Karpas-422 (cell line): ENCODE measurements around the gene TMEM145. TPM values are rescaled to one million over a fixed set of nuclear protein-coding genes. Genes with fewer than 3 reads are reported as not detected.

Experiments
- DNase-seq: peaks from one replicate; pipeline ENCODE4 v3.0.0-alpha.2; 2015
- H2AFZ ChIP-seq: fragments of 200-600 bp; sonication (generic); 2 replicates; pipeline ENCODE4 v1.6.1; 2014; ENCODE audit warnings: antibody characterized with exemption, low read length, mixed read lengths
- H3K27ac ChIP-seq: fragments of 200-600 bp; sonication (generic); 2 replicates; pipeline ENCODE4 v1.5.1; 2014; ENCODE audit warnings: mild to moderate bottlenecking, low read length, moderate library complexity
- H3K27me3 ChIP-seq: fragments of 200-600 bp; sonication (generic); 2 replicates; pipeline ENCODE4 v1.6.1; 2014; ENCODE audit warnings: low read length, mixed read lengths
- H3K36me3 ChIP-seq: fragments of 200-600 bp; sonication (generic); 2 replicates; pipeline ENCODE4 v1.6.1; 2014; ENCODE audit warnings: low read length, mixed read lengths; ENCODE audit not compliant: insufficient read depth
- H3K4me1 ChIP-seq: fragments of 200-600 bp; sonication (generic); 2 replicates; pipeline ENCODE4 v1.6.1; 2014; ENCODE audit warnings: mild to moderate bottlenecking, low read length, mixed read lengths
- H3K4me2 ChIP-seq: fragments of 200-600 bp; sonication (generic); 2 replicates; pipeline ENCODE4 v1.6.1; 2014; ENCODE audit warnings: low read length, low read depth, mild to moderate bottlenecking; ENCODE audit not compliant: poor library complexity, severe bottlenecking
- H3K4me3 ChIP-seq: fragments of 200-600 bp; sonication (generic); 2 replicates; pipeline ENCODE4 v1.5.1; 2014; ENCODE audit warnings: mild to moderate bottlenecking, antibody characterized with exemption, low read length, mixed read lengths
- H3K79me2 ChIP-seq: fragments of 200-600 bp; sonication (generic); 2 replicates; pipeline ENCODE4 v1.6.1; 2014; ENCODE audit warnings: mild to moderate bottlenecking, low read length, mixed read lengths
- H3K9ac ChIP-seq: fragments of 200-600 bp; sonication (generic); 2 replicates; pipeline ENCODE4 v1.6.0; 2014; ENCODE audit warnings: low read length
- H3K9me2 ChIP-seq: fragments of 200-600 bp; sonication (generic), shearing (Covaris generic); replicated peaks from 2 replicates; pipeline ENCODE4 v1.6.0; 2014; ENCODE audit warnings: mild to moderate bottlenecking, low read length, moderate library complexity; ENCODE audit not compliant: insufficient read depth
- H3K9me3 ChIP-seq: fragments of 300-700, 200-600 bp; sonication (generic); 2 replicates; pipeline ENCODE4 v1.6.1; 2014; ENCODE audit warnings: low read length, mixed read lengths
- H4K20me1 ChIP-seq: fragments of 200-600 bp; sonication (generic); 2 replicates; pipeline ENCODE4 v1.6.1; 2014; ENCODE audit warnings: mild to moderate bottlenecking, antibody characterized with exemption, low read length, low read depth; ENCODE audit not compliant: insufficient read depth
- total RNA-seq: library from RNA; depleted of rRNA; stranded (reverse); fragments of >200 nt; shearing (Covaris generic); gene quantifications from 2 replicates; pipeline ENCODE4 v1.2.3, GENCODE V29; 2014; ENCODE audit warnings: low replicate concordance

TMEM145 gene
- total RNA-seq, 1 experiment from 2014 or later = 18.7 TPM

DNA sequence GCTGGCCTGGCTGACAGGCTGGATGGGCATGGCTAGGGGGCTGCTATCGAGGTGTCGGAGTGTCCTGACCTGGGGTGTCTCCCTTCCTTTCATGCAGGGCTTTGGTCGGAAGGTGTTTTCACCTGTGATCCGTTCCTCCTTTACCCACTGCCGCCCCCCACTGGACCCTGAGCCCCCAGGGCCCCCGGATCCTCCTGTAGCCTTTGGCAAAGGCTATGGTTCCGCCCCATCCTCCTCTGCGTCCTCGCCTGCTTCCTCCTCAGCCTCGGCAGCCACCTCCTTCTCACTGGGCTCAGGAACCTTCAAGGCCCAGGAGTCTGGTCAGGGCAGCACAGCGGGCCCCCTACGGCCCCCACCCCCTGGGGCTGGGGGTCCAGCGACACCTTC, 23.0 kb upstream of the TMEM145 start:
- H4K20me1 ChIP-seq = peaks cover 15% of the 10 kb centered on the region; the same call in 1 of the 2 replicates
- no peak overlapping the region for H3K27ac ChIP-seq
- H3K9me2 ChIP-seq = no peaks in the 10 kb centered on the region
- no peak overlapping the region for H2AFZ ChIP-seq
- H3K4me2 ChIP-seq = no peak overlapping the region
- no peak for DNase-seq
- H3K36me3 ChIP-seq = peaks cover 22% of the 10 kb centered on the region
- peaks cover 19% of the 10 kb centered on the region for H3K4me1 ChIP-seq
- no peak overlapping the region for H3K4me3 ChIP-seq
- no peak overlapping the region for H3K9ac ChIP-seq
- no peaks in the 10 kb centered on the region for H3K9me3 ChIP-seq
- peaks cover 11% of the 10 kb centered on the region for H3K79me2 ChIP-seq
- H3K27me3 ChIP-seq = no peaks in the 10 kb centered on the region

DNA sequence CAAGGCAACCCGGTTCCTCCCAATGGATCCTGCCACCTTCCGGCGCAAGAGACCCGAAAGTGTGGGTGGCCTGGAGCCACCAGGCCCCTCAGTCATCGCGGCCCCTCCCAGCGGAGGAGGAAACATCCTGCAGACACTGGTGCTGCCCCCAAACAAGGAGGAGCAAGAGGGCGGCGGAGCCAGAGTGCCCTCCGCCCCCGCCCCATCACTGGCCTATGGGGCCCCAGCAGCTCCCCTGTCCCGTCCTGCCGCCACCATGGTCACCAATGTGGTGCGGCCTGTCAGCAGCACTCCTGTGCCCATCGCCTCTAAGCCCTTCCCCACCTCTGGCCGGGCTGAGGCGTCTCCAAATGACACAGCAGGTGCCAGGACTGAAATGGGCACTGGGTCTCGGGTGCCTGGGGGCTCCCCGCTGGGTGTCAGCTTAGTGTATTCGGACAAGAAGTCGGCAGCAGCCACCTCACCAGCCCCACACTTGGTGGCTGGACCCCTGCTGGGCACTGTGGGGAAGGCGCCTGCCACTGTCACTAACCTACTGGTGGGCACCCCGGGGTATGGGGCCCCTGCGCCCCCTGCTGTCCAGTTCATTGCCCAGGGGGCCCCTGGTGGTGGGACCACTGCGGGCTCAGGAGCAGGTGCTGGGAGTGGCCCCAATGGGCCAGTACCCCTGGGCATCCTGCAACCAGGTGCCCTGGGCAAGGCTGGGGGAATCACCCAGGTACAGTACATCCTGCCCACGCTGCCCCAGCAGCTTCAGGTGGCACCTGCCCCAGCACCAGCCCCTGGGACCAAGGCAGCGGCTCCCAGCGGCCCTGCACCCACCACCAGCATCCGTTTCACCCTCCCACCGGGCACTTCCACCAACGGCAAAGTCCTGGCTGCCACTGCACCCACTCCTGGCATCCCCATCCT, 22.3 kb upstream of the TMEM145 start:
- Histone ChIP-seq H4K20me1 (0 out of 2 replicates have a peak, but pooled peaks cover 12% of the 10 kb centered on the region), H3K9me2 (no peaks in the 10 kb centered on the region), H3K4me3 (no peak overlapping the region), H3K9me3 (no peaks in the 10 kb centered on the region), H3K79me2 (peaks cover 5% of the 10 kb centered on the region), H3K27ac (no peak overlapping the region), H3K4me1 (peaks cover 19% of the 10 kb centered on the region), H3K27me3 (no peaks in the 10 kb centered on the region), H3K9ac (no peak overlapping the region), H2AFZ (no peak overlapping the region), H3K4me2 (no peak overlapping the region), H3K36me3 (peaks cover 22% of the 10 kb centered on the region)
- DNase-seq = peak; percentile 84

DNA sequence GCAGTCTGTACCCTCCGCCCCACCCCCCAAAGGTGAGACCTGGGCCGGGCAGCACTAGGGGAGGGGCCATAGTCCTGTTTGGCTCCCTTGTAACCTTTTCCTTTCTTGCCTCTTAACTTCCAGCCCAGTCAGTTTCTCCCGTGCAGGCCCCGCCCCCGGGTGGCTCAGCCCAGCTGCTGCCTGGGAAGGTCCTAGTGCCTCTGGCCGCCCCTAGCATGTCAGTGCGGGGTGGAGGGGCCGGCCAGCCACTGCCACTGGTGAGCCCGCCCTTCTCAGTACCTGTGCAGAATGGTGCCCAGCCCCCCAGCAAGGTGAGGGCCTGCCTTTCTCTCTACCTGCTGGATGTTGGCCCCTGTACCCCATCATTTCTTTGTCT, 21.7 kb upstream of the TMEM145 start:
- no peak for DNase-seq
- Histone ChIP-seq H3K9me2 (no peaks in the 10 kb centered on the region), H3K4me1 (peaks cover 14% of the 10 kb centered on the region), H3K27me3 (no peaks in the 10 kb centered on the region), H3K27ac (no peak overlapping the region), H3K9me3 (no peaks in the 10 kb centered on the region), H3K4me3 (no peak overlapping the region), H2AFZ (no peak overlapping the region), H3K79me2 (no peaks in the 10 kb centered on the region), H3K4me2 (no peak overlapping the region), H3K36me3 (peaks cover 22% of the 10 kb centered on the region), H3K9ac (no peak overlapping the region), H4K20me1 (0 out of 2 replicates have a peak, but pooled peaks cover 8% of the 10 kb centered on the region)

DNA sequence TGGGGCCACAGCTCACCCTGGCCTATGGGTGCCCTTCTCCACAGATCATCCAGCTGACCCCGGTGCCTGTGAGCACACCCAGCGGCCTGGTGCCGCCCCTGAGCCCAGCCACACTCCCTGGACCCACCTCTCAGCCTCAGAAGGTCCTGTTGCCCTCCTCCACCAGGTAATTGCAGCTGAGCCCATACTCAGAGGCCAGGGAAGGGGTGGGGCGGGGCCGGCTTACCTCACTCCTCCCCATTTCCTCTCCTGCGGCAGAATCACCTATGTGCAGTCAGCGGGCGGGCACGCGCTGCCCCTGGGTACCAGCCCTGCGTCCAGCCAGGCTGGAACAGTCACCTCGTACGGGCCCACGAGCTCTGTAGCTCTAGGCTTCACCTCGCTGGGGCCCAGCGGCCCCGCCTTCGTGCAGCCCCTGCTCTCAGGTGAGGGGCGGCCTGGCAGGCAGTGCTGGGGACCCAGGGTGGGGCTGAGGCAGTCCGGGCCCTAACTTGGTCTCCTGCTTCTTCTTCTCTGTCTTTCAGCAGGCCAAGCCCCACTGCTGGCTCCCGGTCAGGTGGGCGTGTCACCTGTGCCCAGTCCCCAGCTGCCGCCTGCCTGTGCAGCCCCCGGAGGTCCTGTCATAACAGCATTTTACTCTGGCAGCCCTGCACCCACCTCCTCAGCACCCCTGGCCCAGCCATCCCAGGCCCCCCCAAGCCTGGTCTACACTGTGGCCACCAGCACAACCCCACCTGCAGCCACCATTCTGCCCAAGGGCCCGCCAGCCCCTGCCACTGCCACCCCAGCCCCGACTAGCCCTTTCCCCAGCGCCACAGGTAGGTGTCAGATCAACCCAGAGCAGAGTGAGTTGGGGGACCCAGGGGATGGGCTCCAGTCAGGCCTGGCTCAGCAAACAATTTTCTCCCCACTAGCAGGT, 20.8 kb upstream of the TMEM145 start:
- H3K4me2 ChIP-seq = no peak overlapping the region
- H2AFZ ChIP-seq = no peak overlapping the region
- H3K27ac ChIP-seq = no peak overlapping the region
- peaks cover 10% of the 10 kb centered on the region for H3K4me1 ChIP-seq
- H3K9me2 ChIP-seq = no peaks in the 10 kb centered on the region
- no peaks in the 10 kb centered on the region for H3K27me3 ChIP-seq
- H3K4me3 ChIP-seq = no peak overlapping the region
- no peak overlapping the region for H3K9ac ChIP-seq
- DNase-seq = no peak
- peaks cover 14% of the 10 kb centered on the region for H3K36me3 ChIP-seq
- H4K20me1 ChIP-seq = 0 out of 2 replicates have a peak, but pooled peaks cover 8% of the 10 kb centered on the region
- H3K79me2 ChIP-seq = no peaks in the 10 kb centered on the region
- no peaks in the 10 kb centered on the region for H3K9me3 ChIP-seq

DNA sequence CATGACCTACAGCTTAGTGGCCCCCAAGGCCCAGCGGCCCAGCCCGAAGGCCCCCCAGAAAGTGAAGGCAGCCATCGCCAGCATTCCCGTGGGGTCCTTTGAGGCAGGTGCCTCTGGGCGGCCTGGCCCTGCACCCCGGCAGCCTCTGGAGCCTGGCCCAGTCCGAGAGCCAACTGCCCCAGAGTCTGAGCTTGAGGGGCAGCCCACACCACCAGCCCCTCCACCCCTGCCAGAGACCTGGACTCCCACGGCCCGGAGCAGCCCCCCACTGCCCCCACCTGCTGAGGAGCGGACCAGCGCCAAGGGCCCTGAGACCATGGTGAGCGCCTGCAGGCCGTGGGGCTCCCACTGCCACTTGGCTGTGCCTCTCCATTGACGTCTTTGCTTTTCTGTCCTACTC, 20.1 kb upstream of the TMEM145 start:
- Histone ChIP-seq H3K4me1 (peaks cover 10% of the 10 kb centered on the region), H3K4me2 (no peak overlapping the region), H3K79me2 (no peaks in the 10 kb centered on the region), H3K27ac (no peak overlapping the region), H3K9ac (no peak overlapping the region), H4K20me1 (0 out of 2 replicates have a peak, but pooled peaks cover 5% of the 10 kb centered on the region), H3K36me3 (peaks cover 11% of the 10 kb centered on the region), H3K9me3 (no peaks in the 10 kb centered on the region), H3K4me3 (no peak overlapping the region), H2AFZ (no peak overlapping the region), H3K9me2 (no peaks in the 10 kb centered on the region), H3K27me3 (no peaks in the 10 kb centered on the region)
- no peak for DNase-seq

DNA sequence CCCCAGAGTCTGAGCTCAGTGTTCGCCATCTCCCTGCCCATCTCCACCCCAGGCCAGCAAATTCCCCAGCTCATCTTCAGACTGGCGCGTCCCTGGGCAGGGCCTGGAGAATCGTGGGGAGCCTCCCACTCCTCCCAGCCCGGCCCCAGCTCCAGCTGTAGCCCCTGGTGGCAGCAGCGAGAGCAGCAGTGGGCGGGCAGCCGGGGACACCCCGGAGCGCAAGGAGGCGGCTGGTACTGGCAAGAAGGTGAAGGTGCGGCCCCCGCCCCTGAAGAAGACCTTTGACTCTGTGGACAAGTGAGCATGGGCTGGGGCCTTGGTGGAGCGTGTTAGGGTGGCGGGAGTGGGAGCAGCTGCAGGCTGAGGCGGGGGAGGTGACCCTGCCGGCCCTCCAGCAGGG, 19.6 kb upstream of the TMEM145 start:
- no peak overlapping the region for H3K4me3 ChIP-seq
- 0 out of 2 replicates have a peak, but pooled peaks cover 5% of the 10 kb centered on the region for H4K20me1 ChIP-seq
- H3K9me2 ChIP-seq = no peaks in the 10 kb centered on the region
- no peak for DNase-seq
- H3K9ac ChIP-seq = no peak overlapping the region
- peaks cover 10% of the 10 kb centered on the region for H3K4me1 ChIP-seq
- H3K27me3 ChIP-seq = no peaks in the 10 kb centered on the region
- H3K79me2 ChIP-seq = no peaks in the 10 kb centered on the region
- no peak overlapping the region for H2AFZ ChIP-seq
- no peak overlapping the region for H3K4me2 ChIP-seq
- peaks cover 8% of the 10 kb centered on the region for H3K36me3 ChIP-seq
- no peak overlapping the region for H3K27ac ChIP-seq
- no peaks in the 10 kb centered on the region for H3K9me3 ChIP-seq

DNA sequence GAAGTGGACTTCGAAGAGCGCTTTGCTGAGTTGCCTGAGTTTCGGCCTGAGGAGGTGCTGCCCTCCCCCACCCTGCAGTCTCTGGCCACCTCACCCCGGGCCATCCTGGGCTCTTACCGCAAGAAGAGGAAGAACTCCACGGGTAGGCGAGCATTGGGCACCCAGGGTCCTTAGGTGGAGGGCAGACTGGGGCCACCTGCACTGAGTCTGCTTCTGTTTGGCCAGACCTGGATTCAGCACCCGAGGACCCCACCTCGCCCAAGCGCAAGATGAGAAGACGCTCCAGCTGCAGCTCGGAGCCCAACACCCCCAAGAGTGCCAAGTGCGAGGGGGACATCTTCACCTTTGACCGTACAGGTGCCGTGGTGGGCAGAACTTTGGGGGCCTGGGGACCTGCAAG, 19.2 kb upstream of the TMEM145 start:
- no peak for DNase-seq
- Histone ChIP-seq H3K79me2 (no peaks in the 10 kb centered on the region), H3K36me3 (peaks cover 8% of the 10 kb centered on the region), H4K20me1 (0 out of 2 replicates have a peak, but pooled peaks cover 5% of the 10 kb centered on the region), H3K9ac (no peak overlapping the region), H3K27ac (no peak overlapping the region), H3K4me3 (no peak overlapping the region), H3K9me2 (no peaks in the 10 kb centered on the region), H3K4me1 (peaks cover 10% of the 10 kb centered on the region), H3K4me2 (no peak overlapping the region), H3K27me3 (no peaks in the 10 kb centered on the region), H3K9me3 (no peaks in the 10 kb centered on the region), H2AFZ (no peak overlapping the region)
